Stimulated activated CD8-positive, alpha-beta memory T cell treated with anti-CD3 and anti-CD28 coated beads, Interleukin-15, amount 100 ng/mL, for 1 hour (primary cell): ENCODE measurements around the gene CD226.
"Not testable (repeated sequence)": the region's sequence is repeated elsewhere in the genome, so short reads cannot be mapped to it uniquely, and the experiment has no call there.

Experiments
- DNase-seq: peaks from one replicate; pipeline ENCODE4 v3.0.0-alpha.2; 2020; ENCODE audit warnings: low read depth

The CD226 gene

DNA sequence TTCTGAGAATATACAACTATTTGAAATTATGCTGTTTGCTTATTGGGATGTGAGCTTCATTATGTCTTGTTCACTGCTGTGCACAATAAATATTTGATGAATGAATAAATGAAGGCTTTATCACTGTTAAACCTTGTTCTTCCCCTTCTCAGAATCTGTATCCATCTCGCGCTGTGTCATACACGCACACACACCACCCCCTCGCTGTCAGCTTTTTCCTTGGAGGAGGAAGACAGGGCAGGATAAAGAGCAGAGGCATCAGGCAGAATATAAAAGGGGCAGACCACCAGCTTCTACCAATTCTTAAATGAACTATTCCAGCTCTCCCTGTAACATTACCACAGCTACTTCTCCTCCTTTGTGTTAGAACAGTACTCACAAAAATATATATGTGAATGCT is 75.0 kb downstream of the CD226 start:
- no peak for DNase-seq

DNA sequence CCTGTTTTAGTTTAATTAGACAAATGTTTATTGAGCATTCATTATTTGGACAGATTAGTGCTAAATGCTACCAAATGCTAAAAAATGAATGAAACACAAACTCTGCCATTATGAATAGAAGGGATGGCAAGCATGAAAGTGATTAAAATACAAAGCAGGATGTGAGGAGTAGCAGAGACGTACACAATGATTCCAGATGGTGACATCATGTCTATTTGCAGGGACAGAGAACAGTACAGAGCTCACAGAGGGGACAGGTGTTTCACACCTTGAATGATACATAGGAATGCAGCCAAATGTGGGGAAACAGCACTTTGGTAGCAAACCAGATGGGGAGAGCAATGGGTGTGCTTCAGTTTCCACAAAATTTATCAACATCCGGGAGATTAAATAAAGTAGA is 76.3 kb downstream of the CD226 start:
- no peak for DNase-seq

DNA sequence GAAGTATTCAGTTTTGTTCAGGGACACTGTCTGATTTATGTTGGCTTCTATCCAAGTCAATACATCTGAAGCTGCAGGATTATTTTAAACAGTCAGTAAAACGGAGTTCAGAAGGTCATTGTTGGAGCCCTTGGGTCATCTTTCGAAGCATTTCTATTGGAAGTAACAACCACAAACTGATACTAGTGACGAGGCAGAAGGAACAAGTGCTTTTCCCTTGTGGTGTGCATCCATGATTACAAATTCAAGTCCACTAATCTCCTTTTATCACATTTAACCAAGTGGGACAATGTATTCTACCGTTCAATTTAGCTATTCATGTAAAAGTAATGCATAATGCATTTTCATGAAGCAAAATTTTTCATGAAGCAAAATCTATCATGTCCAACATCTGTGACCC is 76.9 kb downstream of the CD226 start:
- DNase-seq, result no peak

- DNase-seq, result no peak
These were observed 81.5 kb downstream of the CD226 start for GRCh38 chr18:69866212-69866611.

- no peak for DNase-seq
These were observed 81.9 kb downstream of the CD226 start for GRCh38 chr18:69865776-69866175.

DNA sequence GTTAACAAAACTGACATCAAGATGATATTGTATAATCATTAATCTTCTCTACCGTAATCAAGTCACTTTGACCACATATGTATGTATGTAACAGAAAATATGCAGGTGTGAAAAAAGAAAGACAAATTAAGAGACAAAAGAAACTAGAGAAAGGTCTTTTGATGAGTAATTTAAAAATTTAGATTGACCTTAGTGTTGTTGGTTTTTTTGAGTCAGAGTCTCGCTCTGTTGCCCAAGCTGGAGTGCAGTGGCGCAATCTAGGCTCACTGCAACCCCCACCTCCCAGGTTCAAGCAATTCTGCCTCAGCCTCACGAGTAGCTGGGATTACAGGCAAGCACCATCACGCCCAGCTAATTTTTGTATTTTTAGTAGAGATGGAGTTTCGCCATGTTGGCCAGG is 82.9 kb downstream of the CD226 start:
- not testable (repeated sequence) for DNase-seq

- DNase-seq, result no peak
These were observed 88.8 kb downstream of the CD226 start for GRCh38 chr18:69858897-69859296.

GRCh38 chr18:69854455-69854854 is 93.2 kb downstream of the CD226 start:
- DNase-seq, result no peak

DNA sequence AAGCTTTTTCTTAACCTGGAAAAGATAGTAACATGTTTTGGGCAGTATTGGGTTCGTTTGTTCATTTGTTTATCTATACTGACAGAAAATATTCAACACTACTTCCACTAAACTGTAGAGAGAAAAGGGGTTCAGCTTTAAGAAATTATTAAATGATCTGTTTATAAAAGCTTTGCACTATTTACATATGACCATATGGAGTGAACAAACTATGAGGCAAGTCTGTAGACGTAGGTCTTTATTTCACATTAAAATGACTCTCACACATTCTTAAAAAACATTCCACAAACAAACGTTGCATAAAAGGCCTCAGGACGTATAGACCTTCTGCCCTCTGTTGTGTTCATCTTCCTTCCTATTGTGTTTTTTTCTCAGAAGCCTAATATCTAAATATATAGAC is 94.6 kb downstream of the CD226 start:
- no peak for DNase-seq

DNA sequence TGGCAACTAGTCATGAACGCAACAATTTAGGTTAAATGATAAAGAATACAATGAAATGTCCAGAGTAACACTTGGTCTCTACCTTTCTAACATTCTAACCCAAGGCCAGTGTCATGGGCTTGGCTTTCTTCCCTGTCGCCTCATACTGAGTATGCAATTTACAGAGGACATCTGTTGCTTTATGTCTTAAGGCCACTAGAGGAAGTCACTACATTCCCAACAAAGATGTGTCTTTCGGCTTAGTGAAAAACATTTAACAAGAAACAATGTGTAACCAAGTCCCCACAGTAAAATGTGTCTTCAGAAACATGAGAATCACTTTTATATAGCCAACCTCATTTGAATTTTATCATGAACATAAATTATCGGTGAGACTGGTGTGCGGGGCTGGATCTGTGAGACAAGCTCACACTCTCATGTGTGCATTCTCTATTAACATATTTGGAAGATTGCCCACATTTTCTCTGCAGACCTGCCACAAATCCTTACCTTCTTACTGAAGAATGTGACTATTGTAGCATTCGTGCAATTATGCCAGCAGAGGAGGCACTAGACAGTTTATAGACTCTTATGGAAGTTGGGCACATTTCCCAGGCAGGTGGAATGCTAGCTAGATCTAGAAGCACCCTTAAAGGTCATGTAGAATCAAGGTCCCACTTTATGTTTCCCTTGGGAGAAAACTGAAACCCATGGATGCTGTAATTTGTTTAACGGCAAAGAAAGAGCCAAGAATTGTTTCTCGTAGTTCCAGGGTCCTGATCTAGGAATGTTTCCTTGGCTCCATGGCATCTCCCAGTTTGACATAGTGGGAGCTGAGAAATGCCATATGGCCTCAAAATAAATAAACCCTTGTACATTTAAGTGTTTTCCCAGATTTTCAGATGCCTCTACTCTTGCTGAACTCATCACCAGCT is 101.8 kb downstream of the CD226 start:
- no peak for DNase-seq

DNA sequence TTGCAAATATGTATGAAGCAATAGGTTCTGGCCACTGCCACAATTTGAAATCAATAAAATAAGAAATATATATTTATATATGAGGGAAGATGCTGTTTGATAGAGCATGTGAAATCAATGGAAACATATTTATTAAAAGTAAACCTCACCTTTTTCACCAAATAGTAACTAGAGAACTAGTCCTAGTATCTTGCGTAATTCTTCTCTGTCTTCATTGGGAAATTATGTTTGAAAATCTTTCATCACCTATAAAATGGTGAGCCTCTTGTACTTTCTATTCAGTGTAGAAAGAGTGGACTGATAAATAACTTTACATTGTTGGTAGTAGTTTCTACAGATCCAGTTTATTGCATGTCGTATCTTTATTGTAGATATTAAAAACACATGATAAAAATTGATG is 103.0 kb downstream of the CD226 start:
- DNase-seq, result no peak

DNA sequence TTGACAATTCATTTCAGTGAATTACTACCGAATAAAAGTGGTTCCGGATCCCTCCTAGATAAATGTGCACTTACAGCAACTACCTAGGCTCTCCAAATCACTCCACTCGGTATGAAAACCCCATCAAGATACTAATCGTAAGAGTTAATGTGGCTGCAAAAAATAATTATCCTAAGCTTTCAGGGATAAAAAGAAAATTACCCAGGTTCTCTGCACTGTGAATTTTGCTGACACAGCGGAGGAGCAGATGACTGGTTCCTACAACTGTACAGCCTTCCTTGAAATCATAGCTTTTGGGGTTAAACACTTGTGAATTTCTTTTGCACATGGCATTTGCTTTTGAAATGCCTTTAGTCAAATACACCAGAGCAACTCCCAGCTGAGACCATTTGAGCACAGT is 104.7 kb downstream of the CD226 start:
- no peak for DNase-seq

DNA sequence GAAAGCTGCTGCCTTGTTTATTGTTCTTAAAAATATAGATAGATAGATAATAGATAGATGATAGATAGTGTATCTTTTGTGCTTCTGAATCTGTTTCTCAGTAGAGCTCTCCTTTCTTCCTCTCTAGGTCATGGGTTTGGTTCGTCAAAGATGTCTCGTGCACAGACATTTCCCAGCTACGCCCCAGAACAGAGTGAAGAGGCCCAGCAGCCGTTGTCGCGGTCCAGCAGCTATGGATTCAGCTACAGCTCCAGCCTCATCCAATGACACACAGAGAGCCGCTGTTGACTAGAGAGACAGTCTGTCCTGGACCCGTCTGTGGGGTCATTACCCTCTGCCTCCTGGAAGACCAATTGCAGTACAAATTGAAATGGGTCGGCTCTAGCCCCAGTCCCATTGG is 106.6 kb downstream of the CD226 start:
- DNase-seq, result no peak

DNA sequence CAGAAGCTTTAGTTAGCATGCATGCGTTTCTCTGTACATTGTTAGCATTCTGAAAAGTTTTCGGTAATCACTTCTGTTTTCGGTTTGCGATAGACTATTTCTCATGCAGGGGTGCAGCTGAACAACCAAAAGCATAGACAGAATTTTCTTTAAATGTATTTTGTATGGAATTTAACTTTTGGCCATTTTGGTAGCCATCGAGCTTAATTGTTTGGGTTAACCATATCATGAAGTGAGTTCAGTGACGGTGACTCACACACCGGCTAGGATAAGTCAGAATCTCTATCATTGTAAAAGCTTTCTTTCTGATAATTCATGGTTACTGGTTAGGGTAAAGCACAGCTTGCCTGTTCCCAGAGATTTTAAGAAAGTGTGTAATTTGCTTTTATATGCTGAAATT is 107.2 kb downstream of the CD226 start:
- DNase-seq, result no peak

DNA sequence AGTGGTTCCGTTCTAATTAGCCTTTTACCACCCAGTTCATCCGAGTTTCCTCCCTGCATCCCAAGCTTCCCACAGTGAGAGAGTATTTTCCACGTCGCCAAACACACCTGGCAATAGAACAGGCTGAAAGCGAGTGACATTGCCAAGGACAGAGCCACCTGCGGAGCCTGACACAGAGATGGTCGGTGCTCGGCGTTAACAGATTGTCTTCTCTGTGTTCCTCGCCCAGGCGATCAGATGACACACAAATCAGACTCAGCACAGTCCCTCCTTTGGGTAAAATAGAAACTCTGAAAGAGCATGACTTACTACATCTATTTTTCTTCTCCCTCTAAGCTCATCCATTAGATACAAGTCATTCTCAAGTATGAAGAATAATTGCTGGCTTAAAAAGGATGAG is 107.7 kb downstream of the CD226 start:
- DNase-seq, result no peak

DNA sequence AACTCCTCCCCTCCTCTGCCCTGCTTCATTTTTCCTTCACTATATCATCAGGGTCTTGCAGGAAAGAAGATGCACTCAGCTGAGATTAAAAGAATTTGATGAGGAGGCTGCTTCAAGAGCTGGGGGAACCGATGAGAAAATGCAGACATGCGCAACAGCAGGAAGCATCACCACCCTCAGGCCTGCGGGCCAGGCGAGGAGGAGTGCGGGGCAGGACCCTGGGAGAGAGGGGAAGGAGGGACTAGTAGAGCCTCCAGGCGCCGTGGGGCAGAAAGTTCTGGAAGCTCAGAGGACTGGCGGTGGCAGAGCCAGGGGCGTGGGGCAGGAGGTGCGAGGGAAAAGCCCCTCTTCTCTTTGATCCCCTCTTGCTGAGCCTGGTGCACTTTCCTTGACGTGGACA is 108.2 kb downstream of the CD226 start:
- DNase-seq, result no peak

- DNase-seq, result no peak
These were observed 108.9 kb downstream of the CD226 start for GRCh38 chr18:69838620-69839411.

GRCh38 chr18:69838003-69838402 is 109.7 kb downstream of the CD226 start:
- no peak for DNase-seq

DNA sequence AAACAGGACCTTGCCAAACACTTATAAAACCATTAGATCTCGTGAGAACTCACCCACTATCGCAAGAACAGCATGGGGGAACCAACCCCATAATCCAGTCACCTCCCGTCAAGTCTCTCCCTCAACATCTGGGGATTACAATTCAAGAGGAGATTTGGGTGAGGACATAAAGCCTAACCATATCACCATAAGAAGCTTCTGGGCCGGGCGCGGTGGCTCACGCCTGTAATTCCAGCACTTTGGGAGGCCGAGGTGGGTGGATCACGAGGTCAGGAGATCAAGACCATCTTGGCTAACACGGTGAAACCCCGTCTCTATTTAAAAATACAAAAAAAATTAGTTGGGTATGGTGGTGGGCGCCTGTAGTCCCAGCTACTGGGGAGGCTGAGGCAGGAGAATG is 112.7 kb downstream of the CD226 start:
- not testable (repeated sequence) for DNase-seq

GRCh38 chr18:69830189-69830588 is 117.5 kb downstream of the CD226 start:
- DNase-seq, result no peak

- no peak for DNase-seq
These were observed 127.1 kb downstream of the CD226 start for GRCh38 chr18:69820538-69820937.

GRCh38 chr18:69819460-69819859 is 128.2 kb downstream of the CD226 start:
- DNase-seq, result no peak

GRCh38 chr18:69817335-69817940 is 130.2 kb downstream of the CD226 start:
- no peak for DNase-seq
